Keratinocyte (primary cell): ENCODE data around the gene CHST14. TPM values are rescaled to one million over a fixed set of nuclear protein-coding genes. Genes with fewer than 3 reads are reported as not detected.

Experiments
- DNase-seq: peaks from one replicate; pipeline ENCODE4 v3.0.0-alpha.2; 2011; ENCODE audit warnings: low read depth, missing footprints, low spot score
- FAIRE-seq: peaks from 2 replicates; lab custom pipeline; 2011; peaks lifted over from hg19 to GRCh38; lab: Jason Lieb, UNC
- H2AFZ ChIP-seq: 2 replicates; pipeline ENCODE4 v1.6.0; 2012; ENCODE audit warnings: low read length, control low read depth, inconsistent platforms; ENCODE audit not compliant: control insufficient read depth
- H3K27ac ChIP-seq: 2 replicates; pipeline ENCODE4 v1.5.1; 2011; ENCODE audit warnings: low read length; ENCODE audit not compliant: control insufficient read depth, insufficient read depth
- H3K27me3 ChIP-seq: 3 replicates; pipeline ENCODE4 v1.6.0; 2011; ENCODE audit warnings: low read length; ENCODE audit not compliant: control insufficient read depth, insufficient read depth; ENCODE audit errors: extremely low read depth
- H3K36me3 ChIP-seq, 2 experiments: 2 replicates in 1 of 2; 3 replicates in 1 of 2; pipeline ENCODE4 v1.5.1; 2011; ENCODE audit warnings: low read length in 2 of 2, mild to moderate bottlenecking in 1 of 2; ENCODE audit not compliant: control insufficient read depth in 2 of 2, insufficient read depth in 2 of 2; ENCODE audit errors: extremely low read depth in 1 of 2
- H3K4me1 ChIP-seq: 3 replicates; pipeline ENCODE4 v1.5.1; 2011; ENCODE audit warnings: low read length; ENCODE audit not compliant: control insufficient read depth, insufficient read depth; ENCODE audit errors: extremely low read depth
- H3K4me2 ChIP-seq: 3 replicates; pipeline ENCODE4 v1.6.0; 2011; ENCODE audit warnings: low read depth, low read length; ENCODE audit not compliant: control insufficient read depth, insufficient read depth; ENCODE audit errors: extremely low read depth
- H3K4me3 ChIP-seq, 3 experiments: fragments of 200-600 bp in 1 of 3; sonication (generic) in 1 of 3; 2 replicates in 2 of 3; 3 replicates in 1 of 3; pipeline ENCODE4 v1.5.1; 2011 to 2016; ENCODE audit warnings: low read length in 3 of 3, mild to moderate bottlenecking in 3 of 3, control low read depth in 2 of 3, inconsistent platforms in 1 of 3, low read depth in 1 of 3, mixed read lengths in 1 of 3, mixed run types in 1 of 3, moderate library complexity in 1 of 3; ENCODE audit not compliant: control insufficient read depth in 2 of 3, insufficient read depth in 2 of 3; ENCODE audit errors: extremely low read depth in 1 of 3
- H3K79me2 ChIP-seq: 2 replicates; pipeline ENCODE4 v1.6.0; 2012; ENCODE audit warnings: low read length; ENCODE audit not compliant: control insufficient read depth, insufficient read depth
- H3K9ac ChIP-seq: 3 replicates; pipeline ENCODE4 v1.6.0; 2011; ENCODE audit warnings: low read length; ENCODE audit not compliant: control insufficient read depth, insufficient read depth; ENCODE audit errors: extremely low read depth
- H3K9me1 ChIP-seq: 3 replicates; pipeline ENCODE4 v1.6.0; 2011; ENCODE audit warnings: low read length; ENCODE audit not compliant: control insufficient read depth, insufficient read depth; ENCODE audit errors: extremely low read depth
- H3K9me3 ChIP-seq: 2 replicates; pipeline ENCODE4 v1.5.1; 2012; ENCODE audit warnings: low read depth, low read length; ENCODE audit not compliant: control insufficient read depth
- H4K20me1 ChIP-seq: 3 replicates; pipeline ENCODE4 v1.6.0; 2011; ENCODE audit warnings: low read length; ENCODE audit not compliant: control insufficient read depth, insufficient read depth; ENCODE audit errors: extremely low read depth
- CTCF ChIP-seq, 3 experiments: IDR thresholded peaks in 1 of 3; conservative IDR thresholded peaks in 1 of 3; optimal IDR thresholded peaks in 1 of 3; 2 replicates in 2 of 3; 3 replicates in 1 of 3; pipeline versions ENCODE3 to v1.5.1; 2011; ENCODE audit warnings: low read length in 3 of 3, mild to moderate bottlenecking in 3 of 3, moderate library complexity in 2 of 3, control low read depth in 1 of 3, inconsistent platforms in 1 of 3; ENCODE audit not compliant: insufficient read depth in 2 of 3; ENCODE audit errors: extremely low read depth in 1 of 3
- EZH2 ChIP-seq: IDR thresholded peaks from one replicate; pipeline ENCODE4 v1.6.1; 2012; ENCODE audit warnings: inconsistent platforms, mild to moderate bottlenecking, low read length, moderate library complexity
- dilution Hi-C: fragments of 300-500 bp; cut with MboI; formaldehyde crosslinking; loops from one replicate; pipeline ENCODE4 v1.7.0; 2020; ENCODE audit warnings: low sequenced_read_pairs; ENCODE audit not compliant: extremely low pct_ligation_motif_present
- polyA plus RNA-seq, 5 experiments: library from polyadenylated mRNA; depleted of rRNA in 3 of 5; stranded (reverse) in 3 of 5; stranded (forward) in 1 of 5; unstranded in 1 of 5; fragments of >200 nt; gene quantifications; 1 replicate in 1 of 5; 2 replicates in 3 of 5; 3 replicates in 1 of 5; pipeline versions ENCODE4 v1.2.1 to v1.2.3, GENCODE V29; 2011 to 2012; ENCODE audit warnings: missing spikeins in 2 of 5, low read depth in 1 of 5, low replicate concordance in 1 of 5

Gene CHST14
- polyA plus RNA-seq, 1 donor (not counting 4 experiments of a cell fraction or from before 2014, with no cell fraction given): 1.5 TPM

- Histone ChIP-seq H3K9ac (no peak overlapping the region), H3K4me2 (no peak overlapping the region), H3K9me1 (peaks cover 9% of the 10 kb centered on the region), H3K36me3 (peaks cover 3 to 12% of the 10 kb centered on the region in 2 experiments), H3K27me3 (no peaks in the 10 kb centered on the region), H3K4me1 (peaks cover 27% of the 10 kb centered on the region), H3K4me3 (no peak overlapping the region), H3K27ac (no peak overlapping the region), H4K20me1 (peaks cover 10% of the 10 kb centered on the region), H2AFZ (no peak overlapping the region), H3K79me2 (peaks cover 10% of the 10 kb centered on the region), H3K9me3 (no peaks in the 10 kb centered on the region)
- no peak for FAIRE-seq
- dilution Hi-C loops: no loop called here
- TF ChIP-seq CTCF (optimal IDR thresholded peaks at IDR 0.05 in 1 of 3, IDR thresholded peaks at IDR 0.05 in 1 of 3, conservative IDR thresholded peaks at IDR 0.05 in 1 of 3; ENCODE audit: extremely low read depth in 1 of 3, insufficient read depth in 2 of 3, low read length in 3 of 3): no peak
- DNase-seq: no peak
These were observed 11.3 kb upstream of the CHST14 start for GRCh38 chr15:40459391-40460015.

DNA sequence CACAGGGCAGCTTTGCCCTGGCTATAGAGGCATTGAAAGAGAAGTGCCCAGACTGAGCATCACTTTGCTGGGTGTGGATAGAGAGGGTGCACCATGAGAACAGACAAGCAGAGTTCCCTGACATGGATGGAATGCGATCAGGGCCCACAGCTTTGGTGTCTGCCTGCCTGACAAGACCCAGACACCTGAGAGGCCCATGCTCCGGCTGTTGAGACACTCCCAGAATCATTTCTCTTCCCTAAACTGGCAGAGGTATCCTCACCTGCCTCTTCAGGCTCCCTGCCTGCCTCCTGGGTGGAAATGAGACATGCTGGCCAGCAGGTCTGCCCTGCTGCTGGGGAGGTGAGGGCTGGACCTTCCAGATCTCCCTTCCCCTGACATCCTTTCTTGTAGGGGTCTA, 10.4 kb upstream of the CHST14 start:
- DNase-seq (no peak), FAIRE-seq (no peak)
- Histone ChIP-seq H3K4me2 (no peak overlapping the region), H3K4me1 (peaks cover 27% of the 10 kb centered on the region), H3K79me2 (peaks cover 7% of the 10 kb centered on the region), H3K27ac (no peak overlapping the region), H3K9me1 (peaks cover 5% of the 10 kb centered on the region), H3K9me3 (no peaks in the 10 kb centered on the region), H3K27me3 (no peaks in the 10 kb centered on the region), H2AFZ (no peak overlapping the region), H3K4me3 (no peak overlapping the region), H3K36me3 (peaks cover 10 to 14% of the 10 kb centered on the region in 2 experiments), H3K9ac (no peak overlapping the region), H4K20me1 (peaks cover 7% of the 10 kb centered on the region)
- dilution Hi-C loops: no loop called here
- TF ChIP-seq EZH2 (no peak), CTCF (optimal IDR thresholded peaks at IDR 0.05 in 1 of 3, IDR thresholded peaks at IDR 0.05 in 1 of 3, conservative IDR thresholded peaks at IDR 0.05 in 1 of 3; ENCODE audit: extremely low read depth in 1 of 3, insufficient read depth in 2 of 3, low read length in 3 of 3) (no peak)
